ENCODE data around the gene TRIAP1.

The TRIAP1 gene

DNA sequence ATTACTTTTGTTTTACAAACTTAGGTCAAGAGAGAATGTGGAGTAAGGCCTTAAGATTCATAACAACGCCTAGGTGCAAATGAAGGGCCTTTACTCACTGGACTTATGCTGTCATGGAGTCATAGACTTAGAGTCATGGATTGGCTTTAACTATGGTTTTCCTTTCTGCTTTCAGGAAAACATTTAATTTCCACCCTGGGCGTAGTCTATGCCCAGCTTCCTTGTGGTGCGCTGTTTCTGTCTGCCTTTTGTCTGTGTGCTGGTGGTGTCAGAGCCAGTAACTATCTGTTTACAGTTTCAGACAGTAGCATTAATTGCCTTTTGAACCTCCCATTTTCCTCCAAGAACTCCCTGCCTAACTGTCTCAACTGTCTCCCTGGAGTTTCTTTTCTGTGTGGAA, 40.1 kb downstream of the TRIAP1 start:
- DNase-seq (ENCODE audit: low read depth), result no peak
- no peak overlapping the region for H3K4me3 ChIP-seq (ENCODE audit: low read length)
- TF ChIP-seq, protein P1, sequence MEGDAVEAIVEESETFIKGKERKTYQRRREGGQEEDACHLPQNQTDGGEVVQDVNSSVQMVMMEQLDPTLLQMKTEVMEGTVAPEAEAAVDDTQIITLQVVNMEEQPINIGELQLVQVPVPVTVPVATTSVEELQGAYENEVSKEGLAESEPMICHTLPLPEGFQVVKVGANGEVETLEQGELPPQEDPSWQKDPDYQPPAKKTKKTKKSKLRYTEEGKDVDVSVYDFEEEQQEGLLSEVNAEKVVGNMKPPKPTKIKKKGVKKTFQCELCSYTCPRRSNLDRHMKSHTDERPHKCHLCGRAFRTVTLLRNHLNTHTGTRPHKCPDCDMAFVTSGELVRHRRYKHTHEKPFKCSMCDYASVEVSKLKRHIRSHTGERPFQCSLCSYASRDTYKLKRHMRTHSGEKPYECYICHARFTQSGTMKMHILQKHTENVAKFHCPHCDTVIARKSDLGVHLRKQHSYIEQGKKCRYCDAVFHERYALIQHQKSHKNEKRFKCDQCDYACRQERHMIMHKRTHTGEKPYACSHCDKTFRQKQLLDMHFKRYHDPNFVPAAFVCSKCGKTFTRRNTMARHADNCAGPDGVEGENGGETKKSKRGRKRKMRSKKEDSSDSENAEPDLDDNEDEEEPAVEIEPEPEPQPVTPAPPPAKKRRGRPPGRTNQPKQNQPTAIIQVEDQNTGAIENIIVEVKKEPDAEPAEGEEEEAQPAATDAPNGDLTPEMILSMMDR (IDR thresholded peaks at IDR 0.05; ENCODE audit: insufficient read depth, low read depth, low read length, missing control alignments), result no peak

DNA sequence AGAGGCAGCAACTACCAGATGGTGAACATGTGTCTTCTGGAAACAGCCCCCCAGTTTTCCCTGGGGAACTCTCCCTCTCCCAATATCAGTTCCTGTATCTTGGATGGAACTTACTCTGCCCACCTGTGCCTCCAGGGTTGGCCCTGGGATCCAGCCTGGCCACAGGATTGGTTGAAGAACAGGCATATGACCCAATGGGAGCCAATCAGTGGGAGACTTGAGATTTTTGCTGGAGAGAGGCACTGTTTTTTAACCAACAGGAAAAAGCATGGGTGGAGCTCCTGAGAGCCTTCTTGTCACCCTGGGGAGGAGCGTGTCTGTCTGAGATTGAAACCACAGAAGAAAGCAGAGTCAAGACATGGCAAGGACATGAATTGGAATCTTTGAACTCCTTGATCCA, 41.9 kb downstream of the TRIAP1 start:
- DNase-seq (ENCODE audit: low read depth), result no peak
- TF ChIP-seq, protein P1 (IDR thresholded peaks at IDR 0.05; ENCODE audit: insufficient read depth, low read depth, low read length, missing control alignments), result no peak
- no peak overlapping the region for H3K4me3 ChIP-seq (ENCODE audit: low read length)

DNA sequence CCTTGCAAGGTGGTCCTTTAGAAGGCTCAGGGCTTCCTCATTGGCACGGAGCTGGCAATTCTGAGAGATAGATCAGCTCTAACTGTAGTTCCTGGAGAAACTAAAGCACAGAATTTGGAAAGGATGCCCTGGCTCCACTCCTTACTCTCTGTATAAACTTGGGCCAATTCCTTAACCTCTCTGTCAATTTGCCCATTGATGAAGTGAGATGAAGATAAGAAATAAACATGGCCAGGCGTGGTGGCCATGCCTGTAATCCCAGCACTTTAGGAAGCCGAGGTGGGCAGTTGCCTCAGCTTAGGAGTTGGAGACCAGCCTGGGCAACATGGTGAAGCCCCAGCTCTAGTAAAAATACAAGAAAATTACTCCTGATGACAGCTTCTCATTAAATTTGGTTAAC, 42.3 kb downstream of the TRIAP1 start:
- no peak for DNase-seq (ENCODE audit: low read depth)
- H3K4me3 ChIP-seq (ENCODE audit: low read length), result no peak overlapping the region
- TF ChIP-seq, protein P1 (IDR thresholded peaks at IDR 0.05; ENCODE audit: insufficient read depth, low read depth, low read length, missing control alignments), result no peak

DNA sequence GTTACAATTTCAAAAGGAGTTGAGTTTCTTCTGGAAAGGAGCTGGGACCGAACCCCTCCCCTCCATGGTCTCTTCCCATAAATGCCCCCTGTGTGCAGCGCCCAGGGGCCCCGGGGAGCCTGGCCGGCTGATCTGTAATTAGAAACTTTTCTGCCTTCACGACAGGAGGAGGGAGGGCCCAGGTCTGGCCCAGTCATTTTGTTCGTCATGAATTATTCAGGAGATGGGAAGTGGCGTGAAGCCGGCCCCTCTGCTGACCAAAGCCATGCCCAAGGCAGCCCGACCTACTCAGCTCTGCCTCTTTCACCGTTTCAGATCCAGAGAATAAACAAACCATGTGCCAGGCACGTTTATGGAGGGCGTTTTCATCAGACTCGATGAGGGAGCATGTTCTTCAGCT, 44.0 kb downstream of the TRIAP1 start:
- H3K4me3 ChIP-seq (ENCODE audit: low read length), result no peak overlapping the region
- DNase-seq (ENCODE audit: low read depth), result no peak
- TF ChIP-seq, protein P1 (IDR thresholded peaks at IDR 0.05; ENCODE audit: insufficient read depth, low read depth, low read length, missing control alignments), result no peak

DNA sequence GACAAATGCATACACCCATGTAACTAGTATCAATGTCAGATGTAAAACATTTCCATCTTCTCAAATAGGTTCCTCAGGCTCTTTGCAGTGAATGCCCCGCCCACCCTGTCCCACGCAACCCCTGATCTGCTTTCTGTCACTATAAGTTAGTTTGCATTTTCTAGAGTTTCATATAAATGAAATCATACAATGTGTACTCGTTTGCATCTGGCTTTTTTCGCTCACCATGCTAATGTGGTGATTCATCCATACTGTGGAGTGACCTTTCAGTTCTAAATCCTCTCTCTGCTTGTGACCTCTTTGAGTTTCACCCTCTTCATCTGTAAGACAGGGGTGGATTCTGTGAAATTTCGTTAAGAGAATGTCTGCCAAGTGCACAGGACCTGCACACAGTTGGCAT, 46.7 kb downstream of the TRIAP1 start:
- DNase-seq (ENCODE audit: low read depth), result peak; percentile 38
- H3K4me3 ChIP-seq (ENCODE audit: low read length), result no peak overlapping the region
- TF ChIP-seq, protein P1 (IDR thresholded peaks at IDR 0.05; ENCODE audit: insufficient read depth, low read depth, low read length, missing control alignments), result no peak

DNA sequence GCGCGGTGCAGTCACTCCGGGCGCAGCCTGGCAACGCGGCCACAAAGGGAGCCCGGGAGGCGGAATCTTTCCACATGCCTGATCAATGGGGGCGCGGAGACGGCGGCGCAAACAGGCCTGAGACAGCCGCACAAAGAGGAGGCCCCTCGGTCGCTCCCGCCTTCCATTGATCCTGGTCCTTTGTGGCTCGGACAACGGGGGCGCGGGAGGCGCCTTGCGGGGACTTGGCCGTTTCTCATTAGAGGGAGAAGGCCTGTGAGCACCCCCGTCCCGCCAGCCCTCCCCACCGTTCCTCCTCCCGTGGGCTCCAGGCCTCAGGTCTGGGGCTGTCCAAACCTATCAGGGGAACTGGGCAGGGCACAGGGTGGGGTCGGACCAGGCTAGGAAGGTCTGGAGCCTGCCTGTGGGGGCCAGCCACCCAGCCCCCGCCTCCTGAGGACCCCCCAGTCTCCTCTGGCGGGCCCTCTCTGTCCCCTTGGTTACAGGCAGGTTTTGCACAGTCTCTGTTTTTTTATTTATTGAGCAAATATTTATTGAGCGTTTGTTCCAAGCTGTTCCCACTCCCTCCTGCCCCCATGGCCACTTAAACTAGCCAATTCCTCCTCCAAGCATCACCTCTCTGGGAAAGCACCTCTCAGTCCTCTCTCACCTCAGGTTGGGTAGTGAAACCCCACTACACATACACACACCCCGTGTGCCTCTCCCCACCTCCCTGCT, 48.2 kb downstream of the TRIAP1 start:
- no peak for DNase-seq (ENCODE audit: low read depth)
- H3K4me3 ChIP-seq (ENCODE audit: low read length), result no peak overlapping the region
- TF ChIP-seq, protein P1 (IDR thresholded peaks at IDR 0.05; ENCODE audit: insufficient read depth, low read depth, low read length, missing control alignments), result no peak

All from epithelial cell of esophagus (primary cell).